Suppressor macrophage (primary cell): Measurements from ENCODE around the gene EDN3.

Experiments
- DNase-seq, 4 experiments: peaks; one replicate each; pipeline ENCODE4 v3.0.0-alpha.2; 2020 to 2022

Gene EDN3

DNA sequence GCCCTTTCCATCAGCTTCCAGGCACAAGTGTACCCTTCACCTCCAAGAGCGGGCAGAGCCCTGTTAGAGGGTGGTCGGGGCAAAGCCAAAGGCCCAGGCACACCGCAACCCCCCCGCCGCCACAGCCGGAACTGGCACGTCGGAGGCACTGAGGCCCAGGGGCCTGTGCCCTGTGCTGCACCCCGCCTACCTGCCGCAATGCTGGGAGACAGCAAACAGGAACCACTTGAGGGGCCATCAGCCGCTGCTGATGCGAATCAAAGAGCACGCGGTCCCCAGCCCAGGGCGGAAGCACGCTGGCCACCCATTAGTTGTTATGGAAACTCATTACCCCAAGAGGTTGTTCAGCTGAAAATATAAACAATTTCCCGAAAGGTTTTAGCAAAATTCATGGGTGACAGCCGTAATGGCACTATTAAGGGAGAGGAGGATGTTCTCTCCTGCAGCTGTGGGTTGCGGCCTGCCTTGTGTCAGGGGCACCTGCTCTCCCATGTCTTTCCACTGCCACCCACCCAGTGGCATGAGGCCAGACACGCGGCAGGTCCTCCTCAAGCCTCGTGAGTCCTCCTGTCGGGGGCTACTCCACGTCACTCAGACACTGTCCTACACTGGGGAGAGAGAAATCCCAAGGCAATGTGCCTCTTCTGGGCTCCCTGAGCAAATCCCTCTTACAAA, 65.3 kb downstream of the EDN3 start:
- no peak for DNase-seq

DNA sequence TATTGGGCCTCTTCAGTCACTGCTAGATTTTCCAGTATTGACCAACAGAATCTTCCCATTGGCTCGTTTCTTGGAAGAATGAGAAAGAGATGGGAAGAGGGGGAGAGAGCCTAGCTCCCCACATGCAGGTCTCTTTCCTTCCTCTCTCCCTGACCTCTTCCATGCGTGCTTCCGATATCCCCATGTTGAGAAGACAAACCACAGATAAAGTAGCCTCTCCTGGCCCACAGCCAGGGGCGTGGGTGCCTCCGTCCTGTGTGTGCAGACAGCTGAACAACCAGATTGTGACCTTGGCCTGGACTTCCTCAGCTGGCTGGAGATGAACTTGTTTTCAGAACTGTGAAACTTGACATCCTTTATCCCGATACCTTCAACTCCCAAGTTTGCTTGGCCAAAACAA, 71.0 kb downstream of the EDN3 start:
- no peak for DNase-seq

DNA sequence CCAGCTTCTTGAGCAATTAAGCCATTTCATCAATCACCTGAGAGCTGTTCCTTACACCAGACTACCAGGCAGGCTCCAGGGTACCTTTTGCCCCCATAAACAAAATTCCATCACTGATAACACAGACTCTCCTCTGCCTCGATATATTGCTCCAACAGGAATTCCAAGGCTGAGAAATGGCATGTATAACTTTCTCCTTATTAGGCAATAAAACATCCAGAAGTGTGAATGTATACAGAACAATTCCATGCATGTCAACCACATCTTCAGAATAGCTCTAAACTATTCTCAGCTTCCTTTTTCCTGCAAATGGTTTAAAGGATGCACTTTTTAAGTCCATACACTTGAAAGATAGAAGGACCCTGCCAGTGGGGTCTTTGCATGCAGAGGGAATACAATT, 73.8 kb downstream of the EDN3 start:
- DNase-seq, result no peak

DNA sequence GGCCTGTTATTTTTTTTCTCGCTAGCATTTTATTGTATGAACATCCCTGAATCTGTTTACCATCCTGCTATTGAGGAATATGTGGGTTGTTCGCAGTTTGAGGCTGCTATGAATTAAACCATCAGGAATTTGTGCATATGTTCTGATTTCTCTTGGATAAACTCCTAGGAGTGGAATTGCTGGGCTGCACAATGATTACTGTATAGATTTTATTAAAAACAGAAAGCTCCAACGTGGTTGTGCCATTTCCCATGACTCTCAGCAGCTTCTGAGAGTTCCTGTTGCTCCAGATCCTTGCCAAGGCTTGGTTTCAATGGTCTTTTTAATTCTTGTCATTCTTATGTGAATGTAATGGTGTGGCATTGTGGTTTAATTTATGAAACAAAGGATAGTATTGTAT, 75.1 kb downstream of the EDN3 start:
- DNase-seq, result no peak
